GM18507 (cell line): ENCODE data around the gene RACGAP1.

ENCODE experiments used
- DNase-seq: peaks from one replicate; pipeline ENCODE4 v3.0.0; 2011; ENCODE audit warnings: low read depth; ENCODE audit not compliant: insufficient read length; ENCODE audit errors: extremely low spot score
- FAIRE-seq: peaks from 2 replicates; lab custom pipeline; 2011; peaks lifted over from hg19 to GRCh38; lab: Jason Lieb, UNC

RACGAP1 gene

DNA sequence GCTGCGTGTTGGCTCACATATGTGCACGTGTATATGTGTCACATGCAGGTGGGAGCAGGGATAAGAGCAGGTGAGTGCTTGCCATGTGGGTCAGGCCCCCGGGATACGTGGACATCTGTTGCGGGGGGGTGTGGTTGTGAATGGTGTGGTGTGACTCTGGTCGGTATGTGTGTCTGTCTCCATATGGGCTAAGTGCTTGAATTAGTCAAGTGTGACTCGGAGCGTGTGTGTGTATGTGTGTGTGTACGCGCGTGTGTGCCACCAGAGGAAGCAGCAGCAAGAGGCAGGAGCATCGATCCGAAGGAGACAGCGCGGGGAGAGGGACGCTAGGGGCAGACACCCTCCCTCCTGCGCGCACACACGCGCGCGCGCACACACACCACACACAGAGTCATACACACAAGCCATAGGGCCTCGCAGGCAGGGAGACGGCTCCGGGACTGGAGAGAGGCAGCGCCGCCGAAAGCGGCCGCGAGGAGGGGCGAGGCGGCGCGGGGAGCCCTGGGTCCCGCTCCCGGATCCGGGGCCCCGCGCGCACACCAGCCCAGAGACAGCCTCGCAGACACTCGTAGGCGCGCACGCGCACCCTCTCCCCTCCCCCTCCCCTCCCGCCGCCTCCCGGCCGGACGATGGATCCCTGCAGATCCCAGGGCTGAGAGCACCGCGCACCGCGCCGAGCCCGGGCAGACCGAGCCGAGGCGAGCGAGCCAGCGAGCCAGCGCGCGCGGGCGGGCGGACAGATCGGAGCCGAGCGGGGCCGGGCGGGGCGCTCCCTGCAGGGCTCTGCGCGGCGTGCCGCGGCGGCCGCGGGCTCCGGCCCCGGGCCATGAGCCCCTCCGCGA, 31.9 kb upstream of the RACGAP1 start, which contains the start of gene ASIC1:
TSS of gene ASIC1 (plus strand) at position 597 of the 842 bp plus-strand sequence. CDS start 1,171 bp downstream, outside the sequence.
- DNase-seq (no peak), FAIRE-seq (no peak)

DNA sequence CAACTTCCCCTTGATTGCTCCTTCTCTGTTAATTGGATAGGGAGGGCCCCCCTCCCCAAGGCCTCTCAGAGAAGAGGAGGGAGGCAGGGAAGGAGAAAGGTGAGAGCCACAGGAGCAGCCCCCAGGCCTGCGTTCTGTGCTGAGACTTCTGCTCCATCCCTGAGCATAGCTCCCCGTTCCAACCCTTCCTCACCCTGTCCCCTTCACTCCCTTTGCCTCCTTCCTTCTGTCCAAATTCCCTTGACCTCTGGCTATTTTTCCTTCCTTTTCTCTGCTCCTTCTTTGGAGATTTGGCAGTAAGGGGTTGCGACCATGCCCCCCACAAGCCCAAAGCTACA, 31.3 kb upstream of the RACGAP1 start:
- FAIRE-seq (no peak), DNase-seq (no peak)

DNA sequence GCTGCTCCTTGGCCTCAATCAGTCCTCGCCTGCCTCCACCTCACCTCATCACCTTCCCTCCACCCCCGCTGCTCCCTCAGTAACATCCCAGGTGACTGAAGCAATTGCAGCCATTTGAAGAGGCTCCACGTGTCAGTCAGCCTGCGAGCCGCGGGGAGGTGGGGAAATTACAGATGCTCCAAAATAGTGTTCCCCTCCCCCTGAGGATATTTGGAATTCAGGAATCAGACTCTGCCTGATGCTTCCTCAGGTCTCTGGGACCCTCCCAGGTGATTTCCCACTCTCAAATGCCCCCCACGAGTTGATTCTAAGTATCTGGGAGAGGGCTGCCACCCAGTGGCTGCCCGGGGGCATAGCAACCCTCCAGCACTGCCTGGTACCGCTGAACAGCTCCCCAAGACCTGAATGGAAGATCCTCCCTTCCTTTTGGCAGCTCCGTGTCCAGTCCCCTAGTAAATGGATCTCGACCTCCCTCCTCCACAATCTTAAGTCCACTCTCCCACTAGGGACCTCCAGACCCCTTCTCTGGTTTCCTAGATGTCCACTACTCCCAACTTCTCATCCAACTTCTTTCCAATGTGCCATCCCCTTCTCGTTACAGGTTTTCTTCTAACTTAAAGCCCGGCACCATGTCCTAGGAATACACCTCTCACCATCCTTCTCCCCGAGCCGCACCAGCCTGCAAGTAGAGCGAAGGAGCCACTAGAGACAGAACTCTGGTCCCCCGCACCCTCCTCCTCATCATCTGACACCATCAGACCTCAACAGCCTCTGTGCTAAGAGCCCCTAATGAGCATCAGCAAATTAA, 30.7 kb upstream of the RACGAP1 start:
- DNase-seq = no peak
- FAIRE-seq = peak; percentile 62

DNA sequence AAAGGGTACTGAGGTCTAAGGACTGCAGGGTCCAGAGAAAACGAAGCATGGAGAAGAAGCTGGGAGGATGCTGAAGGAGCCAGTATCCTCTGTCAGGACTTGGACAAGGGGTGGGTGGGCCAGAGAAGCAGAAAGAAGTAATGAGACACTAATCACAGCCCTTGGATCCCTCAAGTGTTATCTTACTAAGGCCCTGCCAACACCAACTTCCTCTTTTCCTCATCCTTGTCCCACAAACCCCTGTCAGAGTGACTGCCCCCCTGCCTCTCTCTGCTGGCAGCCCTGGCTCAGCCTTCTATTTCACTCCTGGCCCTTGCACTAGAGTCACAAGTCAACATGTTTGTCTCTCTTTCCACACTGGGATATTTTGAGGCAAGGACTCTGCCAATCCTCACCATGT, 28.3 kb upstream of the RACGAP1 start:
- DNase-seq (no peak), FAIRE-seq (no peak)

DNA sequence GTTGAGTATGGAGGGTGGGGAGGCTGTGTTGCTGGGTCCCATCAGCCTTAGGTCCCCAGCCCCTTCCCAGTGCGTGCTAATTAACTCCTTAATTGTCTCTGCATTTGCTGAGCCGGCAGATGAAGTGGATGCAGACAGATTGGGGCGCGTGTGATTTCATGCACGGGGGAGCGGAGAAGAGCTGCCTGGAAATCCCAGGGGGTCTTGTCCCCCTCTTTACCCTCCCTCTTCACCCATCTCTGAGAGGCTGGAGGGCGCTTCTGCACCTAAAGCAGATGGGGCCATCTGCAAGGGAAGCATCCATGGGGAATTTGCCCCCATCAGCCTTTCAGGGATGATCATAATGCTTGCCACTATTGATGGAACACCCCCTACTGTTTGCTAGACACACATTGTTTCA, 27.7 kb upstream of the RACGAP1 start:
- FAIRE-seq (no peak), DNase-seq (no peak)

DNA sequence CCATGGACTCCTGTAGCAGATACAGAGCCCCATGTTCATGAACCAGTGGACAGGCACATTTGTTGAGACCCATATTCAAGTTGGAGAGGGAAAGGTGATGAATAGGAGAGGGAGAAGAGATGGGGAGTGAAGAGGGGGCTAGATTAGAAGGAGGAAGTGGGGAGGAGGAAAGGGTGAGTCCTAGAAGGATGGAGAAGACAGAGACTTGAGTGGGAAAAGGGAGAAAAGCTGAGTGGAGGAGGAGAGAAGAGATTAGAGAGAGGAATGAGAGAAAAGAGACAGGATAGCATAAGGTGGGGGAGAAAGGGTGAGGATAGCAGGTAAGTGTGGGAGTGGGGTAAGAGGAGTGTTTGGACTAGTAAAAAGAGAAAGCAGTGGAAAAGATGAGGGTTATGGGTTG, 27.2 kb upstream of the RACGAP1 start:
- FAIRE-seq (no peak), DNase-seq (no peak)

DNA sequence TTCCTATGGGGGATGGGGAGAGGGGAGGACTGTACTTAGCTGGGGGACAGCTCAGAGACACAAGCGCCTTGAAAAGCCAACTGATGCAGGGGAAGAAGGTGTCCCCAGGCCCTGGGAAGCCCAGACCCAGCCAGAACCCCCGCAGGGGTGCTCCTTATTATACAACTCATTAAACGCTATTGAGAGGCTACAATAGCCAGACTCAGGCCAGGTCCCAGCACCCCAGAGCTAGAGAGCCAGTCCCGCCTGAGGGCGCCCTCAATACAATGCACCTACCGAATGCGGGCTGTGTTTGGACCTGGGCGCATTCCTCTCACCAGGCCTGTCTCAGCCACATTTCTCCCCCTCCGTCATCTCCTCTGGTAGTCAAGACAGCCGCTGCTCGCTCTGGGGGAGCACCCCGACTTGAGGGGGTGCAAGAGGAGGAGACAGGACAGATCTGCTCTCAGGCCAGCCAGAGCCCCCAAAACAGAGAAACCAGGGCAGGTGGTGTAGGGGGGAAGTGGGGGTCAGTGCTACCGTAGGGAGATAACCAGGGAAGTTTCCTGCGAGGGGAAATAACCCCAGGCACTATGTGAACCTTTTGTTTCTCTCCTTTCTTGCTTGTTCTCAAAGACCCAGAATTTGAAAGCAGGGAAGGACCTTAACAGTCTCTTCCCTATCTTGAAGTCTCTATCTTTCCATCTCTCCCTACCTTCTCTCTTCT, 26.0 kb upstream of the RACGAP1 start:
- DNase-seq (no peak), FAIRE-seq (no peak)

DNA sequence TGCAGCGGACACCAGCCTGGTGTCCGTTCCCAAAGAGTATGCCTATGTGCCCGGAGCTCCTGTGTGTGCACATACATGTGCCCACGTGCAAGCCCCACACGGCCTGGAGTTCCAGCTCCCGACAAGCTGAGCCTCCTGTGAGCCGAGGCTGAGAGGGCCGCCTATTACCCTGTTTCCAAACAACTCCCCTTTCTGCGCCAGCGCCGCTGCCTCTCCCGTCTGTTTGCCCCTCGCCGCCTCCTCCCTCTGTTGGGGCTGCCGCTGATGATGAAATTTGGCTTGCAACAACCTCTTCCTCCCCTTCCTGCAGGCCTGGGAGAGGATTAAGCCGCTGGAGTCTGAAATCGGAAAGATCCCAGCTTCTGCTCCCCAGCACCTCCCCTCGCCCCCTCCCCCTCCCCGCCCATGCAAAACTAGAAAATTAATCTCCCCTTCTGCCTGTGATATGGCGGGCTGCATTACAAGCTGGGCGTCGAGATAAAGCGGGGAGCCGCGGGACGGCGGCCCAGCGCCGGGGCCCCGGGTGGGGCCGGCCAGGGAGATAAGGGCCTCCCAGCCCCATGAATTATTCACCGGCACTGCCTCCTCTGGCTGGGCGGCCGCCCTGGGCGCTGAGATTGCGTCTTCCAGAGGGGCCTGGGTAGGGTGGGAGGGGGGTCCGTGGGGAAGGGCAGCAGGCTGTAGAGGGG, 25.3 kb upstream of the RACGAP1 start:
- no peak for DNase-seq
- FAIRE-seq = no peak

DNA sequence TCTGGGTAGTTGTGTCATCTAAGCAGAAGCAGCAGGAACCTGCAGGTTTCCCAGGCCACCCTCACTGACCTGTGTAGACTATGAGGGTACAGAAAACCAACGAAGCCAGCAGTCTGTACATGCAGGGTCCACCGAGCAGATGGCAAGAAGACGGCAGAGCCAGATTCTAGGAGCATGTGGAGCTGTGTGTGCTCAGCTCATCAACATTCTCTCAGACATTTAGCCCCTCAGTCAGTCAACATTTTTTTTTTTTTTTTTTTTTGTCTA, 24.8 kb upstream of the RACGAP1 start:
- DNase-seq (no peak), FAIRE-seq (no peak)

DNA sequence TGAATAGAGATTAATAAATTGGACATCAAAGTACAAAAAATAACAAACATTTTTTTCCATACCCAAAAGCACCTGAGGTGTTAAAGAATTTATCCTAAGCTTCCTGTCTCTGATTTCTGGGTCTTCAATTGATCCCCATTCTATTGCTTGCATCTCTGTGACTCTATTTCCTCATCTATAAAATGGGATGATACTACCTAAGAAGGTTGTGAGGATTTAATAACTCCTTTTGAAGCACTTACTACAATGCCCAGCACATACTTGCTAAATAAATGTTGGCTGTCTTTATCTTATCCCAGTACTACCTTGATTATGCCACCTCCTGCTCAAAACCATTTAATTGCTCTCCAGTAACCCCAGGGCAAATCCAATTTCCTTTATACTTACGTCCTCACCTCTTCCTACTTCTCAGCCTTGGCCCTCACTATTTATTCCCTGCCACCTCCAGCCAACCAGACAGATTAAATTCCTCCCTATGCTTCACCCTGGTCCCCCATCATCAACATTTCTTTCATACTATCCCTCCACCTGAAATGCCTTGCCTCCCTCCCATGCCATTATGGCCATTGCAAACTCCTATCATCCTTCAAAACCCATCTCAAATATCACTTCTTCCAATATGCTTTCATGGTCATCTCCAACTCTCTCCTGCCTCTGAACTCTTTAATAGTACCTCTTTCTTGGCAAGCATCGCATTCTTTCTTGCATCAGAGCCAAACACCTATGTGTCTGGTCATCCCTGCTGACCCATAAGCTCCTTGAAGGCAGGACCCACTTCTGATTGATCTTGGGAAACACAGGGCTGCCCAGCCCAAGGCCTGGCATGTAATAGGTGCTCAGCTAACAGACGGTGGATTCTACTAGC, 24.2 kb upstream of the RACGAP1 start:
- no peak for FAIRE-seq

DNA sequence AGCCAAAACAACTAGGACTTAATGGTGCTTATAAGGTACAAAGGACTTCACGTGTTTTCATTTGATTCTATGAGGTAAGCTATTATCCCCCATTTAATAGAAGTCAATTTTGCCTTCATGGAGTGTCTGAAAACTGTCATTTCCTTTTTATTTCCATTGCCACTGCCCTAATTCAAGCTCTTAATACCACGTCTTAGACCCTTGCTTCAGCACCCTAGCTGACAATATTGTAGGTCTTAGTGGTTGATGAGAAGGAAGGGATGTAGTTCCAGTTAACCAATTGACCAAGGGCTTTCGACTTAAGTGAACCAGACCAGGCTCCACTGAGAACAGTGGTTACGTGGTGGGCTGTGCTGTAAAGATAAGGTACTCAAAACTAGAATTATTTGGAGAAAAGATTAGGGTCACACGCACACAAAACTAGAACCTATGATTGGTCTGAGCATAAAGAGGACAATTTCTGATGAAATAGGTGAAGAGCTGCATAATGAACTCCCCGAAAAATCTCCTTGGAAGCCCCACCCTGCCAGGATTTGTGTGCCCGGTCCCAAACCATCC, 22.5 kb upstream of the RACGAP1 start:
- DNase-seq = no peak
- FAIRE-seq = no peak

More for the DNA sequence above, 24.2 kb upstream of the RACGAP1 start:
- no peak for DNase-seq

DNA sequence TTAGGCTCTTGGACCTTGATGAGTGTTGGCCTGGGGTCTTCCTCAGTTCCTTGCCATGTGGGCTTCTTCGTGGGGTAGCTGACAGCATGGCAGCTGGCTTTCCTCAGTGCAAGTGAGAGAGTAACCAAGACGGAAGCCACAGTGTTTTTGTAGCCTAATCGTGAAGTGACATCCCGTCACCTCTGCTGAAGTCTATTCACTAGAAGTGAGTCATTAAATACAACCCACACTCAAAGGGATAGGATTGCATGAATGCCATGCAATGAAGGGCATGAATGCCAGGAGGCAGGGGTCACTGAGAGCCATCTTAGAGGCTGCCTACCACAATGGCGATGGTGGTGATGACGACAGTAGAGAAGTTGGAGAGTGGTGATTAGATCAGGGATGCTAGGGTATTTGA, 18.6 kb upstream of the RACGAP1 start:
- DNase-seq (no peak), FAIRE-seq (no peak)

DNA sequence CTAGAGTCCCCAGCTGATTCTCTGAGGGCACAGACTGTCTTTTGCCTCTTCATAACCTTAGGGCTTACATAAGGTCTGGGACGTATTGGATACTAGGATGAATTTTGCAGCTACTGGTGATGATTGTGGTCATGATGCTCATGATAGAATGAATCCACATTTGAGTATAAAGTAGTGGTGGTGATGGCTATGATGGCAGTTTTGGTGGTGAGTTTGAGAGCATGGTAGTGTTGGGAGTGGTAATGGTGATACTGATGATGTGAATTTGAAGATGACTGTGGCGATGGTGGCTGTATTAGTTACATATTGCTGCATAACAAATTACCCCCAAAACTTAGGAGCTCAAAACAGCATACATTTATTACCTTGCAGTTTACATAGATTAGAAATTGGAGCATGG, 18.0 kb upstream of the RACGAP1 start:
- FAIRE-seq = no peak
- no peak for DNase-seq

DNA sequence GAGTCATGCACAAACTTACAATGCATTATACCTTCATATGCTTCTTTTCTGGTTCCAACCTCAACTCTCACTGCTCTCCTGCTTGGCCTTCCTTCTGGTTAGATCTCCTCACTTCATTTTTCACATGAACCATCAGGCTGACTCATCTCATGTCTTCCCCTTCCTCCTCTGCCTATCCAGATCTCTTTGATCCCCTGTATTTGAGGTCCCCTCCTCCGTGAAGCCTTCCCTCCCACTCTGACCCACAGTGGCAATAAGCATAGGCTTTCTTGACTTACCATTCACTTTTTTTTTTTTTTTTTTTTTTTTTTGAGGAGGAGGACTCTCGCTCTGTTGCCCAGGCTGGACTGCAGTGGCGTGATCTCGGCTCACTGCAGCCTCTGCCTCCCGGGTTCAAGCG, 17.4 kb upstream of the RACGAP1 start:
- no peak for DNase-seq
- no peak for FAIRE-seq

DNA sequence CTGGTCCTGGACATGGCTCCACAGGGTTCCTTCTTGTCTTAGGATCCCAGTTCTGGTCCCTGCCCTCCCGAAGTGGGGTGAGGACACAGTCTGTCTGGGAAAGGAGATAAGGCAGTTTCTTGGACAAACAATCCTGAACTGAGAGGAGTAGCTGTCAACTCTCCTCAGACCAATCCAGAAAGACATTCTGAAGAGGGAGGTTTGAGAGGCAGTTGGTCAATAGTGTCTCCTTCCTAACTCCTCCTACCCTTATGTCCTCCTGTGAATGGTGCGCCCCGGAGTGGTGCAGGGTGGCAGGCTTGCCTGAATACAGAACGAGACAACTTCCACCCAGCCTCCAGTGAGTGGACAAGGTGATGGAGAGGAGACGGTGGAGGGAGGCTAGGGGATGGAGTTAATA, 16.7 kb upstream of the RACGAP1 start:
- FAIRE-seq (no peak), DNase-seq (no peak)

DNA sequence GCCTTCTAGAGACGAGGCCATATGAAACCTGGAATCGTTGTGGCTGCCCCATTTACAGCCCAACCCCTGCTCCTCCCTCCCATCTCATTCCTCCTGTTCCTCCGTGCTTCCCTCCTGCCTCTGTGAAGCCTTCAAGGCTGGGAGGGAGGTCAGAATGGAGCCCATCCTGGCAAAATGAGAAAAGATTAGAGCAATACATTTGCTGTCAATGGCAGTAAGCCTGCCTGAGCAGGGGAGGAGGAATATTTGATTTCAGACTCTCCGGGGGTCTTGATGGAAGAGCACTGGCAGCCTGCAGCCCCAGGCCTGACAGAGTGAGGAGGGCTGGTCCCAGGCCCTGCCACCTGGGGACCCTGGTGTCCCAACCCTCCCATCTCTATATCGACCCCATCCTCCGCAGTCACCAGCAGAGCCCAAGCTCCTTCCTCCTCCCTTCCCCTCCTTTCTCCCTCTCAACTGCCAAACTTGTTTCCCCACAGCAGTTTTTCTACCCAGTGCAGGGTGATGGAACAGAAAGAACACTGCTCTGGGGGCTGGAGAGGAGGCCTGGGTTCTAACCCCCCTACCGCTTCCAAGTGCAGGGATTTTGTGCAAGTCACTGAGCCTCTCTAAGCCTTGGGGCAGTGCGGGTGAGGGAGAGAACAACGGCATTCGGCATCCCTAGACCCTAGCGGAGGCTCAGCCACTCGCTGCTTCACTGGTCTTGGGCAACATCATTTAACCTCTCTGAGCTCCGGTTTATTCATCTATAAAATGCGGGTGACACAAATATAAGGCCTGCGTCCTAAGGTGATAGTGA, 16.0 kb upstream of the RACGAP1 start:
- no peak for DNase-seq
- no peak for FAIRE-seq

DNA sequence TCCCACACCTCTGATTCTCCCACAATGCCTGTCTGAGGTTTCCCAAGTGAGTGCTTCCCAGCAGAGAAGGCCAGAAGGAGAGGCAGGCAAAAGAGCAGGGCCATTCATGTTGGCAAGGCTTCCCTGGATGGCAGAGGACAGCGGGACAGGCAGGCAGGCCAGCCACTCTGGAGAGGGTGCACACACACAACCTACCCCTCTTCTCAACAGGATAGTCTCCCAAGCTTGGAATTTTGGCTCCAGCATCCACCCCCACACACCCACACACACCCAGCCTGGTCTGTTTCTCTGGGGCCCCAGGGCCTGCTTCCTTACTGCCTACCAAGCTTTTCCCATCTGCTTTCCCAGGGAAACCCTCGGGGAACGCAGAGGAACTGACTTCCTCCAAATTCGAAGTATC, 15.4 kb upstream of the RACGAP1 start:
- no peak for DNase-seq
- FAIRE-seq = no peak
